VCaP (cell line): ENCODE results near the gene RALGPS2.

ENCODE experiments used
- H3K27ac ChIP-seq: fragments of 450-650 bp; 2 replicates; pipeline ENCODE4 v1.5.1; 2017
- TF ChIP-seq, protein P1 (sequence below): fragments of 450-650 bp; conservative IDR thresholded peaks from 2 replicates; pipeline ENCODE4 v1.5.1; 2017; ENCODE audit warnings: mild to moderate bottlenecking, moderate library complexity

Gene RALGPS2

DNA sequence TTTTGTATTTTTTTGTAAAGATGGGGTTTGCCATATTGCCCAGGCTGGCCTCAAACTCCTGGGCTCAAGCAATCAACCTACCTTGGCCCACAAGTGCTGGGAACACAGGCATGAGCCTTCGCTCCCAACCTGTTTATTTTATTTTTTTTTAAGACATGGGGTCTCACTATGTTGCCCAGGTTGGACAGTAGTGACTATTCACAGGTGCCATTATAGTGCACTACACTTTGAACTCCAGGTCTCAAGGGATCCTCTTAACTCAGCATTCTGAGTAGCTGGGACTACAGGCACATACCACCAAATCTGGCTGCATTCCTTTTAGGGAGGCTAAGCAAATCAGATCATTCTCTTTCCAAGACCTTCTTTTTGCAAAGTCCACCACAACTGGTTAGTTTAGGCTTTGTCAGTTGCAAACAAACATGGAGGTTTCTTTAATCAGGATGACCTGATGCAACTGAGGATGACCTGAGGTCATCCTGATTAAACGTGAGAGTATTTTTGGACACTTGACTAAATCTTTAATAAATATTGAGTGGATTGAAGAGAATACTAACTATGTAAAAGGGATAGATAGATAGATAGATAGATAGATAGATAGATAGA lies 30.0 kb upstream of the RALGPS2 start:
- H3K27ac ChIP-seq: no peak overlapping the region
- TF ChIP-seq, protein P1, sequence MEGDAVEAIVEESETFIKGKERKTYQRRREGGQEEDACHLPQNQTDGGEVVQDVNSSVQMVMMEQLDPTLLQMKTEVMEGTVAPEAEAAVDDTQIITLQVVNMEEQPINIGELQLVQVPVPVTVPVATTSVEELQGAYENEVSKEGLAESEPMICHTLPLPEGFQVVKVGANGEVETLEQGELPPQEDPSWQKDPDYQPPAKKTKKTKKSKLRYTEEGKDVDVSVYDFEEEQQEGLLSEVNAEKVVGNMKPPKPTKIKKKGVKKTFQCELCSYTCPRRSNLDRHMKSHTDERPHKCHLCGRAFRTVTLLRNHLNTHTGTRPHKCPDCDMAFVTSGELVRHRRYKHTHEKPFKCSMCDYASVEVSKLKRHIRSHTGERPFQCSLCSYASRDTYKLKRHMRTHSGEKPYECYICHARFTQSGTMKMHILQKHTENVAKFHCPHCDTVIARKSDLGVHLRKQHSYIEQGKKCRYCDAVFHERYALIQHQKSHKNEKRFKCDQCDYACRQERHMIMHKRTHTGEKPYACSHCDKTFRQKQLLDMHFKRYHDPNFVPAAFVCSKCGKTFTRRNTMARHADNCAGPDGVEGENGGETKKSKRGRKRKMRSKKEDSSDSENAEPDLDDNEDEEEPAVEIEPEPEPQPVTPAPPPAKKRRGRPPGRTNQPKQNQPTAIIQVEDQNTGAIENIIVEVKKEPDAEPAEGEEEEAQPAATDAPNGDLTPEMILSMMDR: no peak

DNA sequence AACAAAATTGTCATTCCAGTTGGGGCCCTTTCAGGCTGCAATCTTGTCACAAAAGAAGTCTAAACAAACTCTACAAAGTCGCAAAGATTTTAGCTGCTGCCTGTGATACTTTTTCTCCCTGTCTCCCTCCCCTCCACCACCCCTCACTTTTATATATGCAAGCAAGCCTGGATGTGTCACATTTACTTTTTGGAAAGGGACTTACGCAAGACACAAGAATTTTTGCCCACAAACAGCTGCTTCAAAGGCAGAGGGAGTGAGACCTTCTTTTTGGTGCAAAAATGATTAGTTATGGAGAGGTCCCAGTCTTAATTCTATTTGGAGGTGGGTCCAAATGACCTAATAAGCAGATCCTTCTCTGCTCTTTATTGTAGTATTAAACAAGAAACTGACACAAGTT lies 22.9 kb upstream of the RALGPS2 start:
- H3K27ac ChIP-seq: no peak overlapping the region
- TF ChIP-seq, protein P1: no peak

DNA sequence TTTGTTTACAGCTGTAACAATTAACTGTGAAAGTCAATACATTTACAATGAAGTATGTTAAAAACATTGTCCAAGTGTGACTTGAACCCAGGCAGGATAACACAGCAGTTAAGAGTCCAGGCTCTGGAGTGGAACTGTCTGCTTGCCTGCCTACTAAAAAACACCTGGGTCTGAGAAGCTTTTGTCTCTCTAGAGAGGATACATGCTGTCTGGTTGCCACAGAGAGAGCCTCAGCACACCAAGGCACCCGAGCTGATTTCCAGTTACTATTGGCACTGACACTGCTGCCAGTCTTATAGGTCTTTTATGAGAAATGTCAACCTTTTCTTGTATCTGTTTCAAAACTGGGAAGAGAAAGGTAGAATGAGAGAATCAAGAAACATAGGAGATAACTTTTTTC lies 20.2 kb upstream of the RALGPS2 start:
- TF ChIP-seq, protein P1: no peak
- no peak overlapping the region for H3K27ac ChIP-seq

DNA sequence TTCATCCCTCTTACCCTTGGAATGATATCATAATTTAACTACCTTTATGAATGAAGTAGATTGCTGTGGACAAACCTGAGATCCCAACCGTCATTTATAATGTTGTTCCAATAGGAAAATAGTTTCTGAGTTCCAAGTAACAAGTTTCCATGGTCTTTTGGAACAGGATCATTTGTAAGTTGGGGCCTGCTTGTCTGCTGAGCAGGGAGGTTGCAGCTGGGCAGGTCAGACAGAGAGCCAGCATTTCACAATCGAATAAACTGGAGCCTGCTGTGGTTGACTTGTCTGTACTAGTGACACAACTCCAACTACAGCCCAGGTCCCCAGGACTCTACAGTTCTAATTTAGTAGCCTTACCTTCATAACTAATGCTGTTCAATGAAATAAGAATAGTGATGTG lies 18.6 kb upstream of the RALGPS2 start:
- TF ChIP-seq, protein P1: no peak
- H3K27ac ChIP-seq: no peak overlapping the region

DNA sequence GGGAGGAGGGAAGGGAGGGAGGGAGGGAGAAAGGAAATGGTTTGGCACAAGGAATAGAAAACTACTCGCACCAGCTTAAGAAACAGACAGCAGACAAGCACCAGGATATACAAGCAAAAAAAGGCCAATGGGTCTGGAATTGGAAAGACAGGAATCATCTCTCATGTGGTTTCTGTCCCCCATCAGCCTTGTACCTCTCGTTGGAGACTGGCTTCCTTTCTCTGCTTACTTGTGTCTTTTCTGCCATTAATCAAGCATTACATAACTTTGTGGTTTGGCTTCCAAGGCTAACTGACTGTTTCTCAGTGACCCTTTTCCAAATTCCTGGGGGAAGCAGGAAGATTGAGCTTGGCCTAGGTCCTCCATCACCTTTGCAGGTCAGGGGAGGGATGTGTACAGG lies 11.8 kb upstream of the RALGPS2 start:
- no peak overlapping the region for H3K27ac ChIP-seq
- TF ChIP-seq, protein P1: no peak

DNA sequence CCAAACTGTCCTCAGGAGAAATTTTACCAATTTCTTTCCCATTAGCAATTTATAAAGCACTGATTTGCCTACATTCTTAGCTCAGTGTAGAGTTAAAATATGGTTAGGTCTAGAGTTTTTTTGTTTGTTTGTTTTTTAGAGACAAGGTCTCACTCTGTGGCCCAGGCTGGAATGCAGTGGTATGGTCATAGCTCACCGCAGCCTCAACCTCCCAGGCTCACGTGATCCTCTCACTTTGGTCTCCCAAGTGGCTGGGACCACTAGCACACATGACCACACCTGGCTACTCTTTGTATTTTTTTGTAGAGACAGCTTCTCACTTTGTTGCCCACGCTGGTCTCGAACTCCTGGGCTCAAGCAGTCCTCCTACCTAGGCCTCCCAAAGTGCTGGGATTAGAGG lies 10.6 kb upstream of the RALGPS2 start:
- H3K27ac ChIP-seq: no peak overlapping the region
- TF ChIP-seq, protein P1: no peak

DNA sequence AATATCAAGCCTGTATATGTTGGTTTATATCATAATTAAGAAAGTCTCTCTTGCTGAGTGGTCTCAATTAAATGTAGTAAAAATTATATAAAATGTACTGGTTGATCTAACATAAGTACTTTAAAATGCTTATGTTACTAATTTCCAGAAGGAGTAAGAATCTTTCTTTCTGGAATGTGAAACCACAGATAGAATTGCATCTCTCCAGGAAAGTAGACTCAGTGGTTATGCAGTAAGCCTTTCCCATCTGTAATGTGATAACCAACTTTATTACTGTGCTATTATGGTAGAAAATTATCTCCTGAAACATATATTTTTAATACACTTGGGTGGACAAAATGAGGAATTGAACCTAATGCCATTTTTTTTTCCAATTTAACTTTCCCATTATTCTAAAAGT lies 8.9 kb upstream of the RALGPS2 start:
- TF ChIP-seq, protein P1: no peak
- no peak overlapping the region for H3K27ac ChIP-seq
